Omental fat pad (tissue), 4 donors: Measurements from ENCODE around the gene ABHD8. TPM values are rescaled to one million over a fixed set of nuclear protein-coding genes. Genes with fewer than 3 reads are reported as not detected.

Experiments
- ATAC-seq: fragments of 150-250 bp; one replicate; pipeline ENCODE4 v1.9.1; 2016; ENCODE audit warnings: mild to moderate bottlenecking, moderate library complexity; ENCODE audit not compliant: low FRiP score
- DNase-seq: peaks from one replicate; pipeline ENCODE4 v3.0.0-alpha.2; 2019; ENCODE audit warnings: low spot score
- CTCF ChIP-seq, 3 donors: fragments of 450-650 bp; IDR thresholded peaks; one replicate each; pipeline ENCODE4 v1.5.1; 2016 to 2017; ENCODE audit warnings: antibody characterized with exemption in 3 of 3, mild to moderate bottlenecking in 3 of 3, moderate library complexity in 2 of 3
- total RNA-seq, 4 donors: library from RNA; depleted of rRNA; stranded (reverse); fragments of >200 nt; gene quantifications; one replicate each; pipeline ENCODE4 v1.1.0, GENCODE V29; 2016

ABHD8 gene
- total RNA-seq, 4 donors from 2014 or later = 6.1 to 13.2 (median 11.1) TPM

GRCh38 chr19:17249887-17250548 lies 53.2 kb downstream of the ABHD8 start:
- TF ChIP-seq CTCF (IDR thresholded peaks at IDR 0.05) = no peak
- no peak for DNase-seq
- ATAC-seq = no peak

- DNase-seq (no peak), ATAC-seq (no peak)
- no peak for TF ChIP-seq CTCF (IDR thresholded peaks at IDR 0.05)
Observed at GRCh38 chr19:17248011-17248776, 55.0 kb downstream of the ABHD8 start.

- ATAC-seq (no peak), DNase-seq (no peak)
- no peak for TF ChIP-seq CTCF (IDR thresholded peaks at IDR 0.05)
Observed at GRCh38 chr19:17246681-17247425, 56.4 kb downstream of the ABHD8 start.

GRCh38 chr19:17245535-17245984 lies 57.7 kb downstream of the ABHD8 start, which contains the start of gene NR2F6:
TSS of gene NR2F6 (minus strand) at chr19:17245919. CDS start at chr19:17245220, 699 bp downstream.
- DNase-seq (no peak), ATAC-seq (no peak)
- no peak for TF ChIP-seq CTCF (IDR thresholded peaks at IDR 0.05)

- ATAC-seq = no peak
- DNase-seq = no peak
- TF ChIP-seq CTCF (IDR thresholded peaks at IDR 0.05) = no peak
Observed at GRCh38 chr19:17244618-17245534, 58.3 kb downstream of the ABHD8 start.
